ENCODE data around the gene SLX9.

The SLX9 gene

DNA sequence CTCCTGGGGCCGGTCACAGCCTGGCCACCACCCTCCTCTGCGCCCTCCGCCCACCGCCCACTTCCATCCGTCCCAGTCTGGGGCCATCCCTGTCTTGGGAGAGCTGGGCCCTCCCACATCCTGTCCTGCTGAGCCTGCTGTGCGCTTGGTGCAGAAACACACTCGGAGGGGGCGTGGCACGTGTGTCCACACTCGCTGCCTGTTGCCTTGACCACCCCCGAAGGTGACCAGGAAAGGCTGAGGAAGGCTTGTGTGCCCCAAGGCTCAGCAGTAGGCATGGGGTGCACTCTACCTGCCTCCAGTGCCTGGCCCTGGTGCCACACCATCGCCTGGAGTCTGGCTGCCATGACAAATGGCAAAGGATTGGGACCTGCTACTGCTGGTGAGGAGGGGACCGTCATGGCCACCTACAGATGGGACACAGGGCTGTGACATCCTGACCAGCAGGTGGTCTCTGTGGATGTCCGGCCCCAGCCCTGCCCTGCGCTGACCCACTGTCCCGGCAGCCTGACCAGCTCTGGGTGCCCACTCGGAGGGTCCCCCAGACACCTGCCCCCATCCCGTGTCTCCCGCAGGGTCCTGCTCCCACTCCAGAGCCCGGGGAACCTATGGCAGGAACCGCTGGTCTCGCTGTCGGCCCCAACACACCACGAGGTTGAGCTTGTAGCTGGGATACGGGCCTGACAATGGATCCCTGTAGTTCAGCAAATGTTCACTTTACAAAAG lies 43.1 kb upstream of the SLX9 start:
- H3K4me1 ChIP-seq (ENCODE audit: control insufficient read depth in 1 of 2, insufficient read depth in 2 of 2, low read length in 2 of 2), result no peaks in the 10 kb centered on the region
- H3K27me3 ChIP-seq (ENCODE audit: low read depth, low read length), result no peaks in the 10 kb centered on the region
- no peak overlapping the region for H3K4me3 ChIP-seq (ENCODE audit: low read depth in 1 of 2, low read length in 2 of 2)
- H3K36me3 ChIP-seq (ENCODE audit: control insufficient read depth in 1 of 2, insufficient read depth in 2 of 2, low read length in 2 of 2), result peaks cover 0 to 10% of the 10 kb centered on the region in 2 donors
- H3K27ac ChIP-seq (ENCODE audit: low read length), result no peak overlapping the region
- H3K9me3 ChIP-seq (ENCODE audit: control insufficient read depth in 1 of 2, low read length in 2 of 2), result no peaks in the 10 kb centered on the region

DNA sequence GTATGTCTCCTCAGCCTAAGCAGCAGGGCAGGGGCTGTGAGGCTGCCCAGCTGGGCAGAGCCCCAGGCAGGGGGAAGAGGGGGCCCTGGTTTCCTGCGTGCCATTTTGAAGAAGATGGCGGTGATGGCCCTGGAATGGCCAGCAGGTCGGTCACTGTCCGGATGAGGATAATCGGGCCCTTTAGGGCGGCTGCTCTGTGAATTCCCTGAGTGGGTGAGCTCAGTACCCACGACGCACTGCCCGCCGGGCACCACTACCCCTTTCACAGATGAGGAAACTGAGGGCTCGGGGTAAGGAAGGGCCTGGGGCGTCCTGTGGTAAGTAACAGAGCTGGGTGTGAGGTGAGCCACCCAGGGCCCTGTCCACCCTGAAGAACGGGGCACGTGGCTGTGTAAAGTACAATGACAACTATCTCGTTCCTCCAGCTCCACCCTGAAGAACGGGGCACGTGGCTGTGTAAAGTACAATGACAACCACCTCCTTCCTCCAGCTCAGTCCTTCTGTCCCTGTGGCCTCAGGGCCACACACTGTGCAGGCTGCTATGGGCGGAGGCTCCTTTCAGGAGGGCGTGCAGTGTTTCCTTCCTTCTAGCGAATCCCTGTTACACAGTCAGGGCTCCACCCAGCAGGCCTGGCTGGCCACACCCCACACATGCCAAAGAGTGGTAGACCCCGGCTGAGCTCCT lies 42.4 kb upstream of the SLX9 start:
- no peak overlapping the region for H3K4me3 ChIP-seq (ENCODE audit: low read depth in 1 of 2, low read length in 2 of 2)
- H3K36me3 ChIP-seq (ENCODE audit: control insufficient read depth in 1 of 2, insufficient read depth in 2 of 2, low read length in 2 of 2), result peaks cover 0 to 15% of the 10 kb centered on the region in 2 donors
- no peaks in the 10 kb centered on the region for H3K9me3 ChIP-seq (ENCODE audit: control insufficient read depth in 1 of 2, low read length in 2 of 2)
- no peaks in the 10 kb centered on the region for H3K4me1 ChIP-seq (ENCODE audit: control insufficient read depth in 1 of 2, insufficient read depth in 2 of 2, low read length in 2 of 2)
- H3K27me3 ChIP-seq (ENCODE audit: low read depth, low read length), result no peaks in the 10 kb centered on the region
- no peak overlapping the region for H3K27ac ChIP-seq (ENCODE audit: low read length)

DNA sequence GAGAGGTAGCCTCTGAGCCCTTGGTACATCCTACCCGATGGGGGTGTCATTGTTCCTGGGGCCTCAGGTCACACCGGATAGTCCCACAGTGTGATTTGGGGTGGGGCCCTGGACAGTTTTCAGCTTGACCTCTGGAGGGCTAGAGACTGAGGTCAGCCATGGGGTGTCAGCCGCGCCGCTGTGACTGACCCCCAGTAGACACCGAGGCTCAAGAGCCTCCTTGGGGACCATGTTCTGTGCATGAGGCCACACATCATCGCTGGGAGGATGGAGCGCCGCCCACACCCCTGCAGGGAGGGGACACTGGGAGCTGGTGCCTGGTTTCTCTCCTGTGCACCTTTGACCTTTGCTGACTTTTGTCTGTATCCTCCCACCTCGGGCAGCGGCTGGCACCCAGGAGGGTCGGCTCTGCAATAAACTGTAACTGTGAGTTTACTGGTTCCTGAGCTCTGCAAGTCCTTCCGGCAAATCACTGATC lies 41.8 kb upstream of the SLX9 start:
- Histone ChIP-seq H3K4me3 (ENCODE audit: low read depth in 1 of 2, low read length in 2 of 2) (no peak overlapping the region), H3K4me1 (ENCODE audit: control insufficient read depth in 1 of 2, insufficient read depth in 2 of 2, low read length in 2 of 2) (no peaks in the 10 kb centered on the region), H3K36me3 (ENCODE audit: control insufficient read depth in 1 of 2, insufficient read depth in 2 of 2, low read length in 2 of 2) (peaks cover 0 to 16% of the 10 kb centered on the region in 2 donors), H3K27me3 (ENCODE audit: low read depth, low read length) (no peaks in the 10 kb centered on the region), H3K27ac (ENCODE audit: low read length) (no peak overlapping the region), H3K9me3 (ENCODE audit: control insufficient read depth in 1 of 2, low read length in 2 of 2) (no peaks in the 10 kb centered on the region)

DNA sequence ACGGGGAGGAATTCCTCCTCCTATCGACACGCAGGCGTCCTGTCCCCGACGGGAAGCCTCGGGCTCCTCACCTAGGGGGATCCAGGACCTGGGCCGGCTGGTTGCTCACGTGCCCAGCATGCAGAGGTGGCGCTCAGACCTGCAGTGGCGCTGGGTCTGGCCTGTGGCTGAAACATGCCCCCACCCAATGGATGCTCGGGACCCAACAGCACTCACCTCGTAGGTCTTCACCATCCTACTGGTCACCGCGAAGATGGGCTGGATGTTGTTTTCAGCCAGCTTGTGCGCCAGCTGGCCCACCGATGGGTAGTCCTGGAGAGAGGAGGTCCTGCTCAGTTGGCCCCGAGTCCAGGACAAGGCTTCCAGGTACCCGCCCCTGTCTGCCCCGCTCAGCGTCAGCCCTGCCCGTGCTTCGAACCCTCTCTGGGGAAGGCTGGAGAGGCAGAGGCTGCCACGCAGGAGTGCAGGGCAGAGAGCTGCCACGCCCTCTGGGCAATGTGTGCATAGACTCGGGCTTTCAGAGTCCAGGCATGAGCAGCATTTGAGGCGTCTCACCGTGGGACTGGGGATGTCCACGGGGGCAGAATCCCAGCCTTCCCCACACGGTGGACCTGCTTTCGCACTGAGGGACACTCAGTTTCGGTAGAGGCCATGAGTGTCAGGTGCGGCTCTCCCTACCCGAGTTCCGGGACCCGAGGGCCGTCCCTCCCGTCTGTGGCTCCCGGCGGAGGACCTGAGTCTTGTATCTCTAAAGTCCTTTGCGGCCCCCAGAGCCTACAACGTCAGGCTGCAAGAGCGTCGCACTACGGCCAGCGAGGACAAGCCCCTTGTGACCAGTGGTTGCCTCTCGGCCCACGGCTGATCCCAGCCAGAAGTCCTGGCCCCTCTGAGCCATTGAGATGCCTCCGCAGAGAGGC lies 40.7 kb upstream of the SLX9 start:
- H3K36me3 ChIP-seq (ENCODE audit: control insufficient read depth in 1 of 2, insufficient read depth in 2 of 2, low read length in 2 of 2), result peaks cover 0 to 16% of the 10 kb centered on the region in 2 donors
- H3K27ac ChIP-seq (ENCODE audit: low read length), result no peak overlapping the region
- no peak overlapping the region for H3K4me3 ChIP-seq (ENCODE audit: low read depth in 1 of 2, low read length in 2 of 2)
- H3K9me3 ChIP-seq (ENCODE audit: control insufficient read depth in 1 of 2, low read length in 2 of 2), result no peaks in the 10 kb centered on the region
- no peaks in the 10 kb centered on the region for H3K4me1 ChIP-seq (ENCODE audit: control insufficient read depth in 1 of 2, insufficient read depth in 2 of 2, low read length in 2 of 2)
- no peaks in the 10 kb centered on the region for H3K27me3 ChIP-seq (ENCODE audit: low read depth, low read length)

DNA sequence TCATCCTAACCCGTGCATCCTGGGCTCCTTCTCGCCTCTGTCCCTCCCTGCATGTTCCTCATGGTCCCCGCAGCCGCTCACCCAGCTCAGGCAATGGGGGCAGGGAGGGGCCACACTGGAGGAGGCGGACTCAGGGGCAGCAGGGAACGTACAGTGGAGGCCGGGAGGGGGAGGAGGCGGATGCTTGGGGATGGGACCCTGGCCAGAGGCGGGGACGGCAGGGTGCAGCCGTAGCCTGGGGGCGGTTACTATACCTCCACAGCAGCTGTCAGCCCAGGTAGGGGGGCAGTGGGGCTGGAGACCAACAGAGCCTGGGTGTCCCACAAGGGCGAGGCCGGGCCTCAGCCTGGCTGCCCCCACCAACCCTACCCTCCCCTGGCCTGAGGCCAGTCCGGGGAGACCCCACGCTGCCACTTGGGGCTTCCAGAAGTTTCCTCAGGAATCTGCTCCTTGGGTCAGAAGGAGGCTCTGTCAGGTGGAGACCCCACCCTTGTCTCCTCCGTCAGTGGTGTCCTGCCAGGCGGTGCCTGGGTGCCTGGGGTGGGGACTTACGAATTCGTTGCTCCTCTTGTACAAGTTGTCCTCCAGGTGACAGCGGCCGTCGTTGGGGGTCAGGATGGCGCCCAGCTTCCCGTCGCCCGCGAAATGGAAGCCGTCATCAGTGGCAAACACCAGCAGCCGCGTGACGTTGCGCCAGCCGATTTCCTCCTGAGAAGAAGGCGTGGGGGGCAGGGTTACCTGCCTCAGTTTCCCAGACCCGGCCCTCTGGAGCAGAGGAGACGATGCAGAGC lies 39.9 kb upstream of the SLX9 start:
- peaks cover 0 to 16% of the 10 kb centered on the region in 2 donors for H3K36me3 ChIP-seq (ENCODE audit: control insufficient read depth in 1 of 2, insufficient read depth in 2 of 2, low read length in 2 of 2)
- no peaks in the 10 kb centered on the region for H3K4me1 ChIP-seq (ENCODE audit: control insufficient read depth in 1 of 2, insufficient read depth in 2 of 2, low read length in 2 of 2)
- H3K27ac ChIP-seq (ENCODE audit: low read length), result no peak overlapping the region
- no peaks in the 10 kb centered on the region for H3K27me3 ChIP-seq (ENCODE audit: low read depth, low read length)
- no peaks in the 10 kb centered on the region for H3K9me3 ChIP-seq (ENCODE audit: control insufficient read depth in 1 of 2, low read length in 2 of 2)
- no peak overlapping the region for H3K4me3 ChIP-seq (ENCODE audit: low read depth in 1 of 2, low read length in 2 of 2)

DNA sequence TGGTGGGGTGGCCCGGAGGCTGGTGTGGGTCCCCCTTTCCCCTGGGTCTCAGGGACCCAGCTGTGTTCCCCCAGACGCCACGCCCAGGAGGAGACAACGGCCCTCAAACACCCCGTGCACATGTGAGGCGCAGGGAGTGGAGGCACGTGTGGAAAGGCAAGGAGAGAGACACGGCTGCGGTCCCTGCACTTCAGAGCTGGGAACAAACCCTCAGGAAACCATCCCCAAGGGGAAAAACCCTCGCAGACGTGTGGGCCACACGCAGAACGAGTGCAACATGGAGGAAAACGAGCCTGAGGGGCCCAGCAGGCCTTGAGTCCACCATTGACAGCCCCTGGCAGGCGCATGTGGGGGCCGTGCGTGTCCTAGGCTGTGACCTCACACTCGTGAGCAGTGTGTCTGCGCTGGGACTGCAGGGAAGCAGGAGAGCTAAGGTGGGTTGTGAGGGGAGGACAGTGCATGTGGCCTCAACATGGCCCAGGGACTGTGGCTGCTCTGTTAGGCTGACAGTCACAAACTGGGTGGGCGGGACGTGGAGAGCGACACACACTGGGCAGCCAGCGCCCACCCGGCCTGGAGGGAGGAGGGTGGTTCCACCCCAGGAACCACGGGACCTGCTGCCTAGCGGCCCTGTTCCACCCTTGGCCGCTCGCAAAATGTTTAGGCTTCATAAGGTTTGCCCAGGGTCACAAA lies 39.1 kb upstream of the SLX9 start:
- Histone ChIP-seq H3K36me3 (ENCODE audit: control insufficient read depth in 1 of 2, insufficient read depth in 2 of 2, low read length in 2 of 2) (peaks cover 0 to 16% of the 10 kb centered on the region in 2 donors), H3K4me1 (ENCODE audit: control insufficient read depth in 1 of 2, insufficient read depth in 2 of 2, low read length in 2 of 2) (no peaks in the 10 kb centered on the region), H3K27ac (ENCODE audit: low read length) (no peak overlapping the region)

DNA sequence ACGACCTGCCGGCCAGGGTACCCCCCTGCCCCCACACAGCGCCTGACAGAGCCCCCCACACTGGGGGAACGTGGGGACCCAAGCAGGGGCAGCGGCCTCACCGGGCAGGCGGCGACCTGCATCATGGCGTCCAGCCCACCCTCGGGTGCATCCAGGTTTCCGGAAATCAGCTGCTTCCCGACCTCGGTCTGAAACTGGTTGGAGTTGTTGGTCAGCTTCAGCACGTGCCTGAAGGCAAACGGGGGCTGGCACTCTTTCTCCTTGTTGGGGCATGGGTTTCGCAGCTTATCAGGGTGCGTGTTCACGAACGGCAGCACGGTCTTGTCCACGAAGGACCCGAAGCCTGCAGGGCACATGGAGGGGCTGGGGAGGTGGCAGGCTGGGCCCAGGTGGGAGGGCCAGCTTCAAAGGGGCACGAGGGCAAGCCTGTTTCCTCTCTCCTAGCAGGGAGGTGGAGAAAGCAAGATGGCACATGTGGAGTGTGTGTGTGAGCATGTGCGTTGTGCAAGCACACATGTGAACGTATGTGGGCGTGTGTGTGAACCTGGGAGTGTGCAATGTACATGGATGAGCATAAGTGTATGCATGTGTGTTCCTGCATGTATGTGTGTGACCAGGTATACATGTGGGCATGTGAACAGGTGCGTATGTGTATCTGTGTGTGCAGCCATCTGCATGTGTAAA lies 38.3 kb upstream of the SLX9 start:
- Histone ChIP-seq H3K27ac (ENCODE audit: low read length) (no peak overlapping the region), H3K4me1 (ENCODE audit: control insufficient read depth in 1 of 2, insufficient read depth in 2 of 2, low read length in 2 of 2) (no peaks in the 10 kb centered on the region), H3K27me3 (ENCODE audit: low read depth, low read length) (no peaks in the 10 kb centered on the region), H3K4me3 (ENCODE audit: low read depth in 1 of 2, low read length in 2 of 2) (no peak overlapping the region), H3K9me3 (ENCODE audit: control insufficient read depth in 1 of 2, low read length in 2 of 2) (no peaks in the 10 kb centered on the region), H3K36me3 (ENCODE audit: control insufficient read depth in 1 of 2, insufficient read depth in 2 of 2, low read length in 2 of 2) (peaks cover 0 to 16% of the 10 kb centered on the region in 2 donors)

More for the DNA sequence above, 39.1 kb upstream of the SLX9 start:
- H3K27me3 ChIP-seq (ENCODE audit: low read depth, low read length), result no peaks in the 10 kb centered on the region
- H3K4me3 ChIP-seq (ENCODE audit: low read depth in 1 of 2, low read length in 2 of 2), result no peak overlapping the region
- H3K9me3 ChIP-seq (ENCODE audit: control insufficient read depth in 1 of 2, low read length in 2 of 2), result no peaks in the 10 kb centered on the region

DNA sequence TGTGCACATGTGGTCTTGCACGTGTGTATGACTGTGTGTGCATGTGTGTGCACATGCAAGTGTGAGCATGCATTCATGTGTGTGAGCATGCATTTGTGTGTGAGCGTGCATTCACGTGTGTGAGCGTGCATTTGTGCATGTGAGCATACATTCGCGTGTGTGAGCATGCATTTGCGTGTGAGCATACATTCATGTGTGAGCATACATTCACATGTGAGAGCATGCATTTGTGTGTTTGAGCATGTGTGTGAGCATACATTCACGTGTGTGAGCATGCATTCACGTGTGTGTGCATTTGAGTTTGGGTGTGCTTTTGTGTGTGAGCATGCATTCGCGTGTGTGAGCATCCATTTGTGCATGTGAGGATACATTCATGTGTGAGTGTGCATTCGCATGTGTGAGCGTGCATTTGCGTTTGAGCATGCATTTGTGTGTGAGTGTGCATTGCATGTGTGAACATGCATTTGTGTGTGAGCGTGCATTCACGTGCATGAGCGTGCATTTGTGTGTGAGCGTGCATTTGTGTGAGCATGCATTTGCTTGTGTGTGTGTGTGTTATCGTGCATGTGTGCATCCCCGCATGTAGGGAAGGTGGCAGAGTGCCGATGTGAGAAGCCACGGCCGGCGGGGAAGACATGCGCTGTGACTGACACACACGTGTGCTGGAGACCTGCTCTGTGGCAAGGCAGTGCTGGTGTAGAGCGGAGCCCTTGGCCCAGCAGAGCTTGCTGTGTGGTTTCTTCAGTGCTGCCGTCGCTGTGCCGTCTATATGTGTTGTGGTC lies 37.4 kb upstream of the SLX9 start:
- no peak overlapping the region for H3K4me3 ChIP-seq (ENCODE audit: low read depth in 1 of 2, low read length in 2 of 2)
- no peak overlapping the region for H3K27ac ChIP-seq (ENCODE audit: low read length)
- H3K36me3 ChIP-seq (ENCODE audit: control insufficient read depth in 1 of 2, insufficient read depth in 2 of 2, low read length in 2 of 2), result peaks cover 0 to 16% of the 10 kb centered on the region in 2 donors

DNA sequence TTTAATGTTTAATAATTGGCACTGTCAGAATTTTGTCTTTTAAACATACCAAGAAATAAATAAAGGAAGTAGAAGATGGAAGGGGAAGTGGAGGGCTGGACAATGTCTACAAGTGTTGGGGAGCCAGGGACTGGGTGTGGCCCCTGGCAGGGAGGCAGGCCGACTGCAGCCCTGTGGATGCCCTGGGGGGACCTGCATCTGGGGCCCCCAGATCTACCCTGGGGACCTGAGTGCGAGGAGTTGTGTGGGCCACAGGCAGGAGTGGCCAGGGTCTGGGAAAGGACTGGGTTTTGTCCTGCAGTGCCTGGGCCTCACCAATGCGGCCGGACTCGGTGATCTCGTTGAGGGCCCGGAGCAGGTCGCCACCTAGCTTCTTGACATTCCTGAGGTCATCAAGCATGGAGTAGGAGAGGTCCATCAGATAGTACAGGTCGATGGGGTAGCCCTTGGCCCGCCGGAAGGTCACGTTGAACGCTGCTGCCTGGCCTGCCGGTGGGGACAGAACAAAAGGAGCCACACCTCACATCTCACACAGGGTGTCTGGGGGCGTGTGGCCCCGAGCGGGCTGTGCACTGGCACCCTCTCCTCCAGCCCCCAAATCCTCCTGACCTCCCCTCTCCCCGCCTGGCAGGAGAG lies 36.7 kb upstream of the SLX9 start:
- H3K4me3 ChIP-seq (ENCODE audit: low read depth in 1 of 2, low read length in 2 of 2), result no peak overlapping the region
- no peak overlapping the region for H3K27ac ChIP-seq (ENCODE audit: low read length)
- H3K4me1 ChIP-seq (ENCODE audit: control insufficient read depth in 1 of 2, insufficient read depth in 2 of 2, low read length in 2 of 2), result peaks cover 0 to 9% of the 10 kb centered on the region in 2 donors
- H3K9me3 ChIP-seq (ENCODE audit: control insufficient read depth in 1 of 2, low read length in 2 of 2), result no peaks in the 10 kb centered on the region
- no peaks in the 10 kb centered on the region for H3K27me3 ChIP-seq (ENCODE audit: low read depth, low read length)
- H3K36me3 ChIP-seq (ENCODE audit: control insufficient read depth in 1 of 2, insufficient read depth in 2 of 2, low read length in 2 of 2), result peaks cover 0 to 16% of the 10 kb centered on the region in 2 donors

More for the DNA sequence above, 37.4 kb upstream of the SLX9 start:
- Histone ChIP-seq H3K27me3 (ENCODE audit: low read depth, low read length) (no peaks in the 10 kb centered on the region), H3K9me3 (ENCODE audit: control insufficient read depth in 1 of 2, low read length in 2 of 2) (no peaks in the 10 kb centered on the region), H3K4me1 (ENCODE audit: control insufficient read depth in 1 of 2, insufficient read depth in 2 of 2, low read length in 2 of 2) (peaks cover 0 to 7% of the 10 kb centered on the region in 2 donors)

Measured in muscle layer of duodenum (tissue), 2 donors.